Fibroblast of lung (primary cell): ENCODE data around the gene DUSP7. TPM values are rescaled to one million over a fixed set of nuclear protein-coding genes. Genes with fewer than 3 reads are reported as not detected.

Source experiments
- DNase-seq, 2 donors: peaks; one replicate each; pipeline versions ENCODE4 v3.0.0 to v3.0.0-alpha.2; 2010; ENCODE audit warnings: low read depth in 2 of 2
- H2AFZ ChIP-seq: 2 replicates; pipeline ENCODE4 v1.5.1; 2012; ENCODE audit warnings: low read length, control low read depth, inconsistent platforms
- H3K27ac ChIP-seq: 2 replicates; pipeline ENCODE4 v1.5.1; 2011; ENCODE audit warnings: low read length, control low read depth; ENCODE audit not compliant: insufficient read depth
- H3K27me3 ChIP-seq: 2 replicates; pipeline ENCODE4 v1.5.1; 2011; ENCODE audit warnings: mild to moderate bottlenecking, low read length; ENCODE audit not compliant: control insufficient read depth, insufficient read depth
- H3K36me3 ChIP-seq: 2 replicates; pipeline ENCODE4 v1.5.1; 2011; ENCODE audit warnings: low read length; ENCODE audit not compliant: control insufficient read depth, insufficient read depth
- H3K4me1 ChIP-seq: 2 replicates; pipeline ENCODE4 v1.5.1; 2011; ENCODE audit warnings: low read length; ENCODE audit not compliant: control insufficient read depth, insufficient read depth; ENCODE audit errors: extremely low read depth
- H3K4me2 ChIP-seq: 2 replicates; pipeline ENCODE4 v1.5.1; 2011; ENCODE audit warnings: low read length, control low read depth; ENCODE audit not compliant: insufficient read depth; ENCODE audit errors: extremely low read depth
- H3K4me3 ChIP-seq, 4 experiments: fragments of 200-600 bp in 1 of 4; sonication (generic) in 1 of 4; replicated peaks in 1 of 4; 2 replicates each; pipeline ENCODE4 v1.5.1; 2011 to 2016; ENCODE audit warnings: low read length in 4 of 4, low read depth in 3 of 4, mild to moderate bottlenecking in 3 of 4, control low read depth in 2 of 4, inconsistent platforms in 1 of 4, mixed read lengths in 1 of 4; ENCODE audit not compliant: insufficient read depth in 1 of 4; ENCODE audit errors: control extremely low read depth in 1 of 4
- H3K79me2 ChIP-seq: 2 replicates; pipeline ENCODE4 v1.5.1; 2012; ENCODE audit warnings: mild to moderate bottlenecking, low read length, inconsistent platforms; ENCODE audit not compliant: control insufficient read depth, insufficient read depth
- H3K9ac ChIP-seq: 2 replicates; pipeline ENCODE4 v1.5.1; 2011; ENCODE audit warnings: mild to moderate bottlenecking, low read length, control low read depth; ENCODE audit not compliant: insufficient read depth
- H3K9me3 ChIP-seq: 2 replicates; pipeline ENCODE4 v1.5.1; 2012; ENCODE audit warnings: low read depth, low read length; ENCODE audit not compliant: control insufficient read depth, insufficient read depth
- H4K20me1 ChIP-seq: 2 replicates; pipeline ENCODE4 v1.5.1; 2011; ENCODE audit warnings: low read length; ENCODE audit not compliant: control insufficient read depth, insufficient read depth; ENCODE audit errors: extremely low read depth
- CTCF ChIP-seq, 2 donors: IDR thresholded peaks in 1 of 2; conservative IDR thresholded peaks in 1 of 2; 1 replicate in 1 of 2; 2 replicates in 1 of 2; pipeline ENCODE4 v1.5.1; 2011 to 2012; ENCODE audit warnings: low read length in 2 of 2, control low read depth in 1 of 2, inconsistent platforms in 1 of 2, low read depth in 1 of 2, mild to moderate bottlenecking in 1 of 2
- EZH2 ChIP-seq: IDR thresholded peaks from 2 replicates; pipeline ENCODE4 v1.5.1; 2012; ENCODE audit warnings: low read length, control low read depth, mild to moderate bottlenecking; ENCODE audit errors: missing control alignments
- polyA plus RNA-seq, 2 donors: library from polyadenylated mRNA; depleted of rRNA in 1 of 2; stranded (reverse) in 1 of 2; unstranded in 1 of 2; fragments of >200 nt; gene quantifications; 2 replicates each; pipeline ENCODE4 v1.2.1, GENCODE V29; 2011 to 2012; ENCODE audit warnings: missing spikeins in 1 of 2
- total RNA-seq: library from RNA; depleted of rRNA; stranded (reverse); fragments of >200 nt; gene quantifications from 2 replicates; pipeline ENCODE4 v1.2.1, GENCODE V29; 2014

The DUSP7 gene
- total and polyA plus RNA-seq, 2 donors (not counting 1 experiment from before 2014, with no cell fraction given), result 5.6 to 26.5 TPM

- Histone ChIP-seq H2AFZ (no peak overlapping the region), H4K20me1 (no peaks in the 10 kb centered on the region), H3K9ac (no peak overlapping the region), H3K4me2 (no peak overlapping the region), H3K27ac (no peak overlapping the region), H3K36me3 (no peaks in the 10 kb centered on the region), H3K9me3 (no peaks in the 10 kb centered on the region), H3K27me3 (no peaks in the 10 kb centered on the region), H3K4me3 (no peak overlapping the region), H3K4me1 (peaks cover 16% of the 10 kb centered on the region), H3K79me2 (no peaks in the 10 kb centered on the region)
- TF ChIP-seq CTCF (conservative IDR thresholded peaks at IDR 0.05 in 1 of 2, IDR thresholded peaks at IDR 0.05 in 1 of 2; ENCODE audit: low read depth in 1 of 2, low read length in 2 of 2) (no peak), EZH2 (no peak)
- DNase-seq, result no peak
Measured at GRCh38 chr3:52021489-52022268, 34.7 kb downstream of the DUSP7 start.

- H3K27ac ChIP-seq, result no peak overlapping the region
- no peak overlapping the region for H3K4me2 ChIP-seq
- TF ChIP-seq EZH2, result no peak
- TF ChIP-seq CTCF (conservative IDR thresholded peaks at IDR 0.05 in 1 of 2, IDR thresholded peaks at IDR 0.05 in 1 of 2; ENCODE audit: low read depth in 1 of 2, low read length in 2 of 2), result no peak
- no peaks in the 10 kb centered on the region for H4K20me1 ChIP-seq
- no peak overlapping the region for H3K4me3 ChIP-seq
- no peak for DNase-seq
- H3K79me2 ChIP-seq, result no peaks in the 10 kb centered on the region
- H3K4me1 ChIP-seq, result peaks cover 16% of the 10 kb centered on the region
- H2AFZ ChIP-seq, result no peak overlapping the region
- H3K27me3 ChIP-seq, result no peaks in the 10 kb centered on the region
- no peak overlapping the region for H3K9ac ChIP-seq
- H3K36me3 ChIP-seq, result no peaks in the 10 kb centered on the region
- no peaks in the 10 kb centered on the region for H3K9me3 ChIP-seq
Measured at GRCh38 chr3:52020796-52021195, 35.6 kb downstream of the DUSP7 start.

- DNase-seq, result no peak
- peaks cover 16% of the 10 kb centered on the region for H3K4me1 ChIP-seq
- H3K36me3 ChIP-seq, result no peaks in the 10 kb centered on the region
- TF ChIP-seq CTCF (conservative IDR thresholded peaks at IDR 0.05 in 1 of 2, IDR thresholded peaks at IDR 0.05 in 1 of 2; ENCODE audit: low read depth in 1 of 2, low read length in 2 of 2) (no peak), EZH2 (no peak)
- no peak overlapping the region for H3K27ac ChIP-seq
- H3K9me3 ChIP-seq, result no peaks in the 10 kb centered on the region
- H3K4me2 ChIP-seq, result no peak overlapping the region
- no peaks in the 10 kb centered on the region for H3K27me3 ChIP-seq
- no peak overlapping the region for H3K4me3 ChIP-seq
- H3K79me2 ChIP-seq, result no peaks in the 10 kb centered on the region
- no peak overlapping the region for H3K9ac ChIP-seq
- no peaks in the 10 kb centered on the region for H4K20me1 ChIP-seq
- peak overlapping the region; percentile 56 for H2AFZ ChIP-seq
Measured at GRCh38 chr3:52019352-52020080, 36.9 kb downstream of the DUSP7 start.
